Ramos (cell line): ENCODE data around the gene KIR2DL1.
"Not testable (repeated sequence)": the region's sequence is repeated elsewhere in the genome, so short reads cannot be mapped to it uniquely, and the experiment has no call there.

Source experiments
- in situ Hi-C: fragments of 300-500 bp; cut with MboI; formaldehyde crosslinking; loops from one replicate; pipeline ENCODE4 v1.14.3; 2022; ENCODE audit warnings: low sequenced_read_pairs; ENCODE audit not compliant: unreplicated experiment

Gene KIR2DL1

GRCh38 chr19:54769646-54770045, at the start of gene KIR2DL1:
KIR2DL1 (plus strand) TSS chr19:54769793; CDS start chr19:54769851, 58 bp downstream.
- in situ Hi-C loops, result not testable (repeated sequence)

- in situ Hi-C loops, result no loop called here
These were observed 45.5 kb upstream of the KIR2DL1 start, which contains the start of gene KIR3DL3 for GRCh38 chr19:54724142-54724541. KIR3DL3 (plus strand) TSS chr19:54724442; CDS start chr19:54724497, 55 bp downstream.

DNA sequence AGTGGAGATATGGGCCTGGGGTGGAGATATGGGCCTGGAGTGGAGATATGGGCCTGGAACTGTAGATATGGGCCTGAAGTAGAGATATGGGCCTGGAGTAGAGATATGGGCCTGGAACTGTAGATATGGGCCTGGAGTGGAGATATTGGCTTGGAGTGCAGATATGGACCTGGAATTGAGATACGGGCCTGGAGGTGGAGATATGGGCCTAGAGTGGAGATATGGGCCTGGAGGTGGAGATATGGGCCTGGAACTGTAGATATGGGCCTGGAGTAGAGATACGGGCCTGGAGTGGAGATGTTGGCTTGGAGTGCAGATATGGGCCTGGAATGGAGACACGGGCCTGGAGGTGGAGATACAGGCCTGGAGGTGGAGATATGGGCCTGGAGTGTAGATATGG, 44.9 kb upstream of the KIR2DL1 start:
- in situ Hi-C loops, result no loop called here

DNA sequence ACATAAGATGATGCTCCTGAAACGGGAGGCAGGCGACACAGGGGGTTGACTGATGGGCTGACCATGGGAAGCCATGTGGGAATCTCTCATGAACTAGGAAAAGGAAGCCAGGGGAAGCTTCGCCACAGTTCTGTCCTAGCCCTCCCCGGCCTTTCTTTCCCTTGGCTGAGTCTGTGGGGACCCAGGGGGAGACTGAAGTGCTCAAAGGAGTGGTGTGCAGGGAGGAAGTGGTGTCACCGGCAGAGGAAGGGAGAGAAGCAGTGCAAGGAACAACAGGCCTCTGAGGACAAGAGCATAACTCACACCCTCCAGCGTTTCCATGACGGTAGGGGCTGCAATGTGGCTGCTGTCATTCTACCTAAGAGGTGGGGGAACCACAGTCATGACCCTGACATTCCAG, 44.3 kb upstream of the KIR2DL1 start:
- in situ Hi-C loops, result no loop called here

GRCh38 chr19:54727562-54727961, 42.0 kb upstream of the KIR2DL1 start:
- in situ Hi-C loops, result no loop called here

GRCh38 chr19:54728167-54728566, 41.4 kb upstream of the KIR2DL1 start:
- in situ Hi-C loops, result no loop called here

- in situ Hi-C loops, result no loop called here
These were observed 40.0 kb upstream of the KIR2DL1 start for GRCh38 chr19:54729416-54730188.

GRCh38 chr19:54731191-54731590, 38.4 kb upstream of the KIR2DL1 start:
- in situ Hi-C loops, result no loop called here

DNA sequence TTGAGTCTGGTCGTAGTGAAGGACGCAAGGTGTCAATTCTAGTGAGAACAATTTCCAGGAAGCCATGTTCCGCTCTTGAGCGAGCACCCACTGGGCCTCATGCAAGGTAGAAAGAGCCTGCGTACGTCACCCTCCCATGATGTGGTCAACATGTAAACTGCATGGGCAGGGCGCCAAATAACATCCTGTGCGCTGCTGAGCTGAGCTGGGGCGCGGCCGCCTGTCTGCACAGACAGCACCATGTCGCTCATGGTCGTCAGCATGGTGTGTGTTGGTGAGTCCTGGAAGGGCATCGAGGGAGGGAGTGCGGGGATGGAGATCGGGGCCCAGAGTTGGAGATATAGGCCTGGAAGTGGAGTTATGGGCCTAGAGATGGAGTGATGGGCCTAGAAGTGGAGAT, 31.3 kb upstream of the KIR2DL1 start, which contains the start of gene KIR2DL3:
KIR2DL3 (plus strand) TSS at position 208 of the 400 bp plus-strand sequence; CDS start at position 241, 33 bp downstream.
- in situ Hi-C loops, result not testable (repeated sequence)

DNA sequence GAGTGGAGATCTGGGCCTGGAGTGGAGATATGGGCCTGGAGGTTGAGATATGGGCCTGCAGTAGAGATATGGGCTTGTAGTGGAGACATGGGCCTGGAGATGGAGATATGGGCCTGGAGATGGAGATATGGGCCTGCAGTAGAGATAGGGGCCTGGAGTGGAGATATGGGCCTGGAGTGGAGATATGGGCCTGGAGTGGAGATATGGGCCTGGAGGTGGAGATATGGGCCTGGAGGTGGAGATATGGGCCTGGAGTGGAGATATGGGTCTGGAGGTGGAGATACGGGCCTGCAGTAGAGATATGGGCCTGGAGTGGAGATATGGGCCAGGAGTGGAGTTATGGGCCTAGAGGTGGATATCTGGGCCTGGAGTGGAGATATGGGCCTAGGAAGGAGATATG, 30.9 kb upstream of the KIR2DL1 start:
- in situ Hi-C loops, result no loop called here

DNA sequence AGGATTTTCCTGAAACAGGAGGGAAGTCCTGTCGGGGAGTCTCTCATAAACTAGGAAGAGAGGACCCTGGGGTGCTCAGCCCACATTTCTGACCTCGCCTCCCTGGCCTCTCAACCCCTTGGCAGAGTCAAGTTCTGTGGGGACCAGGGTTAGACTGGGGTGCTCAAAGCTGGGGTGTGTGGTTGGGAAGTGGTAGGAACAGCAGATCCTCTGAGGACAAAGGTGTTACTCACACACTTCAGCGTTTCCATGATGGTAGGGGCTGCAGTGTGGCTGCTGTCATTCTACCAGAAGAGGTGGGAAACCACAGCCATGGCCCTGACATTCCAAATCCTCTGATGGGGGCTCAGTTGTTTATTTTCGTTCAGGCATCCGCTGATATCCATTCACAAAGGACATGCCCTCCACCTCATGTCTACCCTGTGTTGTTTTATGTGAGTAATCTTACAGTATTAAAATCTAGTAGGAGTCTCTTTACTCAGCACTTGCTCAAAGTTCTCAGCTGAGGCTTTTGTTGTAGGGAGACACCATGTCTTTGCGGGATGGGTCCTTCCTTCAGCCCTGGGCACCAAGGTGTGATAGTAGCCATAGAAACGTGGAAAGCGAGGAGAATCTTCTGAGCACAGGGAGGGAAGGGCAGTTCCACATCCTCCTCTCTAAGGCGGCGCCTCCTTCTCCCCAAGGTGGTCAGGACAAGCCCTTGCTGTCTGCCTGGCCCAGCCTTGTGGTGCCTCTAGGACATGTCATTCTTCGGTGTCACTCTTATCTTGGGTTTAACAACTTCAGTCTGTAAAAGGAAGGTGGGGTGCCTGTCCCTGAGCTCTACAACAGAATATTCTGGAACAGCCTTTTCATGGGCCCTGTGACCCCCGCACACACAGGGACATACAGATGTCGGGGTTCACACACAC, 29.8 kb upstream of the KIR2DL1 start:
- in situ Hi-C loops, result no loop called here

DNA sequence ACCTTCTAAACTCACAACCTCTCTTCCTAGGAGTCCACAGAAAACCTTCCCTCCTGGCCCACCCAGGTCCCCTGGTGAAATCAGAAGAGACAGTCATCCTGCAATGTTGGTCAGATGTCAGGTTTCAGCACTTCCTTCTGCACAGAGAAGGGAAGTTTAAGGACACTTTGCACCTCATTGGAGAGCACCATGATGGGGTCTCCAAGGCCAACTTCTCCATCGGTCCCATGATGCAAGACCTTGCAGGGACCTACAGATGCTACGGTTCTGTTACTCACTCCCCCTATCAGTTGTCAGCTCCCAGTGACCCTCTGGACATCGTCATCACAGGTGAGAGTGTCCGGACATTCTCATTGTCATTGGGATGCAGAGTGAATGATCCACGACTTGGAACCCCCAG, 27.6 kb upstream of the KIR2DL1 start:
- in situ Hi-C loops, result not testable (repeated sequence)

GRCh38 chr19:54744080-54744479, 25.5 kb upstream of the KIR2DL1 start:
- in situ Hi-C loops, result not testable (repeated sequence)

DNA sequence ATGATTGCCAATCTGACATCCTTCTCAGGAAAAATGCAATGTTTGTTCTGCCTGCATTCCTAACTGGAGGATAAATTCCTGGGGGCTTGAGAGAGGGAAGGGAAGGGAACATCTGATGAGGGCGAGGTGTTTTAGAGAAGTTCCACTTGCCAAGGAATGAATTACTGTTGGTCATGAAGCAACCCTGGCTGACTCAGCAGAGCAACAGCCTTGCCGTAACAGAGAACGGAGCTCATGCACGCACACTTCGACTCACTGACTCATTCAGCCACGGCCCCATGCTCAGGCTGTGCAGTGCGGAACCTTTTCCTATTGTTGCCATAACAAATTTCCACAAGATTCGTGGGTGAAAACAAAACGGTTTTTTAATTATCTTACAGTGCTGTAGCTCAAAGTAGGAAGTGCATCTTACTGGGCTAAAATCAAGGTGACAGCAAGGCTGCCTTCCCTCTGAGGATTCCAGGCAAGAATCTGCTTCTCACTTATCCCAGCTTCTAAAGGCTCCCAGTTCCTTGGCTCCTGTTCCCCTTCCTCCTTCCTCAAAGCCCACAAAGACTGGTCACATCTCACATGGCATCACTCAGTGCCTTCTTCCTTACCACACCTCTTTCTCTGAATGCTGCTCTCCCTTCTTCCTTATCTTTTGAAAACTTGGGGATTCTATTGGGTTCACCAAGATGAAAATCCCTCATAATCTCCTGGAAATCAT, 21.8 kb upstream of the KIR2DL1 start:
- in situ Hi-C loops, result not testable (repeated sequence)

DNA sequence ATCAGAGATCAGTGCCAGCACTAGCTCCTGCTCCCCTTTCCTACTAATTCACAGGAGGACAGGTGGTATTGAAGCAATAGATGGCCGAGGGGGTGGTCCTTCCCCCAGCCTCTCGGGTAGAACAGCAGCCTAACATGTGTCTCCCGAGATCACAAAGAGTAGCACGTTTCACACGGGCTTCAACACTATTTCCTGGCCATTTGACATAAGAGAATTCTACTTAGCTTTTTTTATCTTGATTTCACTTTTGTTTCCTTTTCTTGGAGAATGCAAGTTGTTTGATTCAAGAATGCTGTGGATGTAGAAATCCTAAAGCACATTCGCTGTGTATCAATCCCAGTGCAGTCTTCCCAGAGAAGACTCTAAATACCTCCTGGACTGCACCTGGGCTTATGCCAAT, 19.3 kb upstream of the KIR2DL1 start:
- in situ Hi-C loops, result not testable (repeated sequence)

DNA sequence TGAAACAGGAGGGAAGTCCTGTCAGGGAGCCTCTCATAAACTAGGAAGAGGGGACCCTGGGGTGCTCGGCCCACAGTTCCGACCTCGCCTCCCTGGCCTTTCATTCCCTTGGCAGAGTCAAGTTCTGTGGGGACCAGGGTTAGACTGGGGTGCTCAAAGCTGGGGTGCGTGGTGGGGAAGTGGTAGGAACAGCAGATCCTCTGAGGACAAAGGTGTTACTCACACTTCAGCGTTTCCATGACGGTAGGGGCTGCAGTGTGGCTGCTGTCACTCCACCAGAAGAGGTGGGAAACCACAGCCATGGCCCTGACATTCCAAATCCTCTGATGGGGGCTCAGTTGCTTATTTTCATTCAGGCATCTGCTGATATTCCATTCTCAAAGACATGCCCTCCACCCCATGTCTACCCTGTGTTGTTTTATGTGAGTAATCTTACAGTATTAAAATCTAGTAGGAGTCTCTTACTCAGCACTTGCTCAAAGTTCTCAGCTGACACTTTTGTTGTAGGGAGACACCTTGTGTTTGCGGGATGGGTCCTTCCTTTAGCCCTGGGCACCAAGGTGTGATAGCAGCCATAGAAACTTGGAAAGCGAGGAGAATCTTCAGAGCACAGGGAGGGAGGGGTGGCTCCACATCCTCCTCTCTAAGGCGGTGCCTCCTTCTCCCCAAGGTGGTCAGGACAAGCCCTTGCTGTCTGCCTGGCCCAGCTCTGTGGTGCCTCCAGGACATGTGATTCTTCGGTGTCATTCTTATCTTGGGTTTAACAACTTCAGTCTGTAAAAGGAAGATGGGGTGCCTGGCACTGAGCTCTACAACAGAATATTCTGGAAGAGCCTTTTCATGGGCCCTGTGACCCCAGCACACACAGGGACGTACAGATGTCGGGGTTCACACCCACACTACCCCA, 13.1 kb upstream of the KIR2DL1 start:
- in situ Hi-C loops, result not testable (repeated sequence)

- in situ Hi-C loops, result not testable (repeated sequence)
These were observed 11.0 kb upstream of the KIR2DL1 start for GRCh38 chr19:54758577-54758976.

DNA sequence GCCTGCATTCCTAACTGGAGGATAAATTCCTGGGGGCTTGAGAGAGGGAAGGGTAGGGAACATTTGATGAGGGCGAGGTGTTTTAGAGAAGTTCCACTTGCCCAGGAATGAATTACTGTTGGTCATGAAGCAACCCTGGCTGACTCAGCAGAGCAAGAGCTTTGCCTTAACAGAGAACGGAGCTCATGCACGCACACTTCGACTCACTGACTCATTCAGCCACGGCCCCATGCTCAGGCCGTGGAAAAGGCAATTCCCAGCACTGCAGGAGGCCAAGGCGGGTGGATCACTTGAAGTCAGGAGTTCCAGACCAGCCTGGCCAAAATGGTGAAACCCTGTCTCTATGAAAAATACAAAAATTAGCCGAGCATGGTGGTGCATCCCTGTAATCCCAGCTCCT, 5.4 kb upstream of the KIR2DL1 start:
- in situ Hi-C loops, result not testable (repeated sequence)

DNA sequence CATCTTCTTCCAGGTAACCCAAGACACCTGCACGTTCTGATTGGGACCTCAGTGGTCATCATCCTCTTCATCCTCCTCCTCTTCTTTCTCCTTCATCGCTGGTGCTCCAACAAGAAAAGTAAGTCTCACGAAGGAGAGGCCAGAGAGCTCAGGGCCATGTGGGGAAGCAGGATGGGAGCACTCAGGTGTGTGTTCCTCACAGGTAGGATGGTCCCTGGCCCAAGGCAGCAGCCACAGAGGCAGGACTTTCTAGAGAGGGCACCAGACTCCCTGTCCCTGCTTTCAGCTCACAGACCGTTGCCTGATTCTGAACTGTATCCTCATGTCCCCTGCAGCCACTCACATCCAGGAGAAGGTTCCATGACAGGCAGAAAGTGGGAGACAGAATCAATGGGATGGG, 3.1 kb upstream of the KIR2DL1 start:
- in situ Hi-C loops, result not testable (repeated sequence)
